GM19438 (cell line): ENCODE measurements around the gene NETO2.
"Not testable (repeated sequence)": the region's sequence is repeated elsewhere in the genome, so short reads cannot be mapped to it uniquely, and the experiment has no call there.

Source experiments
- ATAC-seq: cut with Tn5 transposase; IDR thresholded peaks from one replicate; pipeline ENCODE4 v1.9.1; 2021; ENCODE audit warnings: low read depth; ENCODE audit not compliant: unreplicated experiment

NETO2 gene

GRCh38 chr16:47136099-47136842, 7.5 kb downstream of the NETO2 start:
- ATAC-seq = no peak

GRCh38 chr16:47134550-47134949, 9.2 kb downstream of the NETO2 start:
- no peak for ATAC-seq

- ATAC-seq = no peak
These were observed 11.4 kb downstream of the NETO2 start for GRCh38 chr16:47132308-47132707.

- no peak for ATAC-seq
These were observed 13.8 kb downstream of the NETO2 start for GRCh38 chr16:47129755-47130435.

- ATAC-seq = no peak
These were observed 16.2 kb downstream of the NETO2 start for GRCh38 chr16:47127541-47127940.

GRCh38 chr16:47125757-47126156, 18.0 kb downstream of the NETO2 start:
- no peak for ATAC-seq

- ATAC-seq = no peak
These were observed 30.6 kb downstream of the NETO2 start for GRCh38 chr16:47113130-47113529.

GRCh38 chr16:47110939-47111338, 32.8 kb downstream of the NETO2 start:
- no peak for ATAC-seq

GRCh38 chr16:47109361-47109760, 34.4 kb downstream of the NETO2 start:
- no peak for ATAC-seq

- not testable (repeated sequence) for ATAC-seq
These were observed 40.8 kb downstream of the NETO2 start for GRCh38 chr16:47102921-47103320.

GRCh38 chr16:47097154-47097553, 46.6 kb downstream of the NETO2 start:
- not testable (repeated sequence) for ATAC-seq

- ATAC-seq = no peak
These were observed 47.4 kb downstream of the NETO2 start for GRCh38 chr16:47096297-47096696.

GRCh38 chr16:47084198-47084597, 59.5 kb downstream of the NETO2 start:
- ATAC-seq = no peak

GRCh38 chr16:47082099-47082865, 61.5 kb downstream of the NETO2 start:
- no peak for ATAC-seq

GRCh38 chr16:47081115-47081514, 62.6 kb downstream of the NETO2 start:
- no peak for ATAC-seq

- ATAC-seq = no peak
These were observed 63.9 kb downstream of the NETO2 start for GRCh38 chr16:47079860-47080259.

GRCh38 chr16:47073223-47074155, 70.3 kb downstream of the NETO2 start:
- no peak for ATAC-seq

- ATAC-seq = no peak
These were observed 71.6 kb downstream of the NETO2 start for GRCh38 chr16:47072158-47072557.

- ATAC-seq = no peak
These were observed 73.7 kb downstream of the NETO2 start for GRCh38 chr16:47069841-47070584.

GRCh38 chr16:47069313-47069712, 74.4 kb downstream of the NETO2 start:
- ATAC-seq = no peak
